DMS53 treated with DMSO at 0.1 percent for 48 hours (cell line): Measurements from ENCODE around the gene CDIPT.
A peak's percentile ranks its signal among the peaks of the same experiment; 100 is the strongest.

Source experiments
- DNase-seq: peaks from one replicate; lab custom pipeline; 2025; ENCODE audit not compliant: unreplicated experiment; lab: John Stamatoyannopoulos, UW

CDIPT gene

DNA sequence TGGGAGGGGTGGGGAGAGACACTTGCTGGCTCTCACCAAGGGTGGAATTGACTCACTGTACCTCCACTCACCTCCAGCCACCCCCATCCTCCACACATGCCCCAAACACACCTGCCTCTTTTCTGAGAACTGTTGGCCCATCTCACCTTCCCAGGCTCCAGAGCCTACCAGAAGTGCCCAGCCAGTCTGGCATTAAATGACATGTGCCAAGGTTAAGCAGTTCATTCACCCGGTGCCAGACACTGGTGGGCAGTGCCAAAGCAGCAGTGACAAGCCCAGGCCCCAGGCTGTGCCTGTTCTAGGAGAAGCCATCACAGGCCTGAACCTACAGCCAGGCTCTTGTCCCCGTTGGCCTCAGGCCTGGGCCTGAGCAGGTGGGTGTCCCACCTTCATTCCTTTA, 31.5 kb downstream of the CDIPT start:
- no peak for DNase-seq

GRCh38 chr16:29830774-29831173, 32.3 kb downstream of the CDIPT start:
- DNase-seq: no peak

GRCh38 chr16:29826342-29826695, 36.7 kb downstream of the CDIPT start:
- DNase-seq: no peak

- DNase-seq: no peak
Measured at GRCh38 chr16:29825145-29826044, 37.6 kb downstream of the CDIPT start.

DNA sequence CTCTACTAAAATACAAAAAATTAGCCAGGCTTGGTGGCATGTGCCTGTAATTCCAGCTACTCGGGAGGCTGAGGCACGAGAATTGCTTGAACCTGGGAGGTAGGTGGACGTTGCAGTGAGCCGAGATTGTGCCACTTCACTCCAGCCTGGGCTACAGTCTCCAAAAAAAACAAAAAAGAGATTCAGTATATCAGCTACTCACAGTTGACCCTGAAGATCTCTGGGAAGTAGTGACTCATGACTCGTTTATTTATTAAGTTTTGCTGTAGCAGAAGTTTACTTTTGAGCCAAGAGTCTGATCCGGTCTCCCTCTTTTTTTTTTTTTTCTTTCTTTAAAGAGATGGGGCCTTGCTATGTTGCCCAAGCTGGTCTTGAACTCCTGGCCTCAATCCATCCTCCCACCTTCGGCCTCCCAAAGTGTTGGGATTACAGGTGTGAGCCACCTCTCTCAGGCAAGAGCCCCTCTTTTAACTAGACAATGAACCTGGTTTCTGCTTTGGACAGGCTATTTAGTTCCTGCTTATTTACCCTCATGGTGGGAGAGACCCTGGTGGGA, 38.4 kb downstream of the CDIPT start:
- DNase-seq: no peak

DNA sequence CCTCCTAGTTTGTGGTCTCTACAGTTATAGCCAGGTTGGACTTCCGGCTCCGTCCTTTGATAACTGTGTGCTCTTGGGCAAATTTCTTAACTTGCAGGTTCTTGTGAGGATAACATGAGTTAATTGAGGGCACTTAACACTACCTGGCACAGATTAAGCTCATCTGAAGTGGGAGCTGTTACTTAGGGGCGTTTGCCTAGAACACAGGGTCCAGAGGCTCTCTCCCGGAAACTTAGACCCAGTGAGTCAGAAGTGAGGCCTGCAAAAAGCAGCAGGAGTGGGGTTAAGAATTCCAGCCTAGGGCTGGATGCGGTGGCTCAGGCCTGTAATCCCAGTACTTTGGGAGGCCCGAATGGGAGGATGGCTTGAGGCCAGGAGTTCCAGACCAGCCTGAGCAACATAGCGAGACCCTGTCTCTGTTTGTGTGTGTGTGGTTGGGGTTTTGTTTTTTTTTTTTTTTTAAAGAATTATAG, 41.3 kb downstream of the CDIPT start:
- no peak for DNase-seq

GRCh38 chr16:29820730-29821642, 42.0 kb downstream of the CDIPT start:
- DNase-seq: no peak

DNA sequence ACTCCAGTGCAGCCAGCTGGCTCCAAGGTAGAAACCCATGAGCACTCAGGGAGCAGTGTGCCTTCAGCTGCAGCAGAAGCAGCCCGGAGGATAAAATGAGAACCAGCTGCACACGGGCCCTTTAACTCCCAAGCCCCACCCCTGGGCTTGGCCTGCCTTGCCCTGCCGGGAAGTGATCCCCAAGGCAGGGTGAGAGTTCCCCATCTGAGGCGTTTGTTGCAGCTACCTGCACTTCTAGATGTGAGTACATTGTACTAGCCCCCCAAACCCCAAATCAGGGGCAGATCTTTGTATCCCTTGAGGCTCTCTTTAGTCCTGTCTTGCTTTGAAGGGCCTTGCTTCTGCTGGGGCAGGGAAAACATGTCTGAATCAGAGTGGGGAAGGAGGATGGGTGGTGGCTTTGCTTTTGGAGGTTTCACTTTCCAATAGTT, 42.7 kb downstream of the CDIPT start, which contains the start of gene MVP:
Gene MVP, plus strand, starts transcription at position 192 of the 431 bp plus-strand sequence. CDS start 10,088 bp downstream, outside the sequence.
- DNase-seq: peak; percentile 19

DNA sequence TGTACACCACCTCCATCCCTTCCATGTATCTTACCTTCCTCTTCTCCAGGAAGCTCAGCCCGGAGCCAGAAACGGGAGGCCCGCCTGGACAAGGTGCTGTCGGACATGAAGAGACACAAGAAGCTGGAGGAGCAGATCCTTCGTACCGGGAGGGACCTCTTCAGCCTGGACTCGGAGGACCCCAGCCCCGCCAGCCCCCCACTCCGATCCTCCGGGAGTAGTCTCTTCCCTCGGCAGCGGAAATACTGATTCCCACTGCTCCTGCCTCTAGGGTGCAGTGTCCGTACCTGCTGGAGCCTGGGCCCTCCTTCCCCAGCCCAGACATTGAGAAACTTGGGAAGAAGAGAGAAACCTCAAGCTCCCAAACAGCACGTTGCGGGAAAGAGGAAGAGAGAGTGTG, 43.5 kb downstream of the CDIPT start:
- DNase-seq: no peak

- no peak for DNase-seq
Measured at GRCh38 chr16:29818082-29818481, 44.9 kb downstream of the CDIPT start.

DNA sequence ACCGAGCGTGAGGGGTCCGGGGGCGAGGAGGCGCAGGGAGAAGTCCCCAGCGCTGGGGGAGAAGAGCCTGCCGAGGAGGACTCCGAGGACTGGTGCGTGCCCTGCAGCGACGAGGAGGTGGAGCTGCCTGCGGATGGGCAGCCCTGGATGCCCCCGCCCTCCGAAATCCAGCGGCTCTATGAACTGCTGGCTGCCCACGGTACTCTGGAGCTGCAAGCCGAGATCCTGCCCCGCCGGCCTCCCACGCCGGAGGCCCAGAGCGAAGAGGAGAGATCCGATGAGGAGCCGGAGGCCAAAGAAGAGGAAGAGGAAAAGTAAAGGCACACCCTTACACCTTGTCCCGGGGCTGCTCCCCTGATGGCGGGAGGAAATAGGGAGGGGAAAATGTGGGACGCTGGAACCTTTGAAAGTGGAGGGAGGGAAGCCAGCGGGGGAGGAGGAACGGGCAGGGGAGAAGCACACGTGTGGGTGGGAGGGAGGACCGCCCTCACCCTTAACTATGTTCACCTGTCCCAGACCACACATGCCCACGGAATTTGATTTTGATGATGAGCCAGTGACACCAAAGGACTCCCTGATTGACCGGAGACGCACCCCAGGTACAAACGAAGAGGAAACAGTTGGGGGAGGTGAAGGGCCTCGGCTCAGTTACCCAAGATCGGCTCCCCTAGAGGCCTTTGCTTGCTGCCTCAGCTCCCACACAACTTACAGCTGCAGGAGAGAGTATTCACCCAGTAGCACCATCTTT, 46.2 kb downstream of the CDIPT start:
- peak; percentile 17 for DNase-seq

- DNase-seq: peak; percentile 95
Measured at GRCh38 chr16:29815793-29816693, 47.0 kb downstream of the CDIPT start, which contains the start of gene PAGR1. Gene PAGR1 (plus strand): TSS chr16:29816152. CDS start chr16:29816526, 374 bp downstream.

DNA sequence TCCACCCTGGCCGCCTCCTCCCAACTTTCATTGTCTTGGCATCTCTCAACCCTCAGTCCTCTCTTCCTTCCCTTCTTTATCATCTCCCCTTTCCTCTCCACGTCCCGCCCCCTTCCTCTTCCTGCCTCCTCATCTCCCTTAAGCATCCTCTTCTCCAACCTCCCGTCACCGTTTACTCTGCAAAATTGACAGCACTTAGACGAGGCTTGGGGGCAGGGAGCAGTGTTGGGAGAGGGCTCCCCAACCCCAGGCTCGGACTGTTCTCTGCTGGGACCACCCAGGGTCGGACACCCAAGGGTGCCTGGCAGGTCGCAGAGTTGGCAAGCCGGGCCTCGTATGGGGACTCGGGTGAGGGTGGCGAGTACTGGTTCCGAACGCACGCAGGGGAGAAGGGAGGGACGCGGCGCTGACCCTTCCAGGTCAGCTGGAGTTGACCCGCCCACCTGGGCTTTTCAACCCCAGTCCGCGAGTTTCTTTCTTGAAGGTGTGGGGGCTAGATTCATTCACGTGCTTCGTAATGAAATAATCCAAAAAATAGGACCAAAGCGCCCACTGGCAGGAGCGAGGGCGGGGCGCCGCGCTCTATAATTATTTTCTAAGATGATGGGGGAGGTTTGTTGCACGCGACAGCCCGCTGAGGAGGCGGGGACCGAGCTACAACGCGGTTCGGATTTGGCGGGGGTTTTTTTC, 47.8 kb downstream of the CDIPT start:
- peak; percentile 18 for DNase-seq

- no peak for DNase-seq
Measured at GRCh38 chr16:29814592-29814991, 48.4 kb downstream of the CDIPT start.

GRCh38 chr16:29813644-29814562, 49.1 kb downstream of the CDIPT start:
- DNase-seq: no peak

DNA sequence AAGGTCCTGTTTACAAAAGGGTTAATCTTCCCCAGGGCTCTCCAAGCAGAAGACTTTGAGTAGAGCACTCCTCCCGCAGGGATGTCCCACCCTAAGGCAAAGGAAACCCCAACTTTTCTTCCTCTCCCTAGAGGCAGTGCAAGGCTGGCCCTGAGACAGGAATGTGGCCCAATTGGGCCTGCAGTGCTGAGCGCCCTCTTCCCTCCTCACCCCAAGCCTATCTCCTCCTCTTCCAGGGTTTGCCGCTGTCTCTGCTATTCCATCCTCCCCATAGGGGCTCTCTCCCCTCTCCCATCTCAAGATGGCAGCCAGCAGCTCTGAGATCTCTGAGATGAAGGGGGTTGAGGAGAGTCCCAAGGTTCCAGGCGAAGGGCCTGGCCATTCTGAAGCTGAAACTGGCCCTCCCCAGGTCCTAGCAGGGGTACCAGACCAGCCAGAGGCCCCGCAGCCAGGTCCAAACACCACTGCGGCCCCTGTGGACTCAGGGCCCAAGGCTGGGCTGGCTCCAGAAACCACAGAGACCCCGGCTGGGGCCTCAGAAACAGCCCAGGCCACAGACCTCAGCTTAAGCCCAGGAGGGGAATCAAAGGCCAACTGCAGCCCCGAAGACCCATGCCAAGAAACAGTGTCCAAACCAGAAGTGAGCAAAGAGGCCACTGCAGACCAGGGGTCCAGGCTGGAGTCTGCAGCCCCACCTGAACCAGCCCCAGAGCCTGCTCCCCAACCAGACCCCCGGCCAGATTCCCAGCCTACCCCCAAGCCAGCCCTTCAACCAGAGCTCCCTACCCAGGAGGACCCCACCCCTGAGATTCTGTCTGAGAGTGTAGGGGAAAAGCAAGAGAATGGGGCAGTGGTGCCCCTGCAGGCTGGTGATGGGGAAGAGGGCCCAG, 50.0 kb downstream of the CDIPT start:
- DNase-seq: no peak
